K562 (cell line): ENCODE measurements around the gene SLC35A2. TPM values are rescaled to one million over a fixed set of nuclear protein-coding genes. Genes with fewer than 3 reads are reported as not detected.

ENCODE experiments used
- CBFA2T3 ChIP-seq: fragments of 450-650 bp; IDR thresholded peaks from 2 replicates; pipeline ENCODE4 v1.6.1; 2017
- CCNT2 ChIP-seq: IDR thresholded peaks from 2 replicates; pipeline ENCODE4 v1.6.1; 2011; ENCODE audit warnings: borderline replicate concordance, low read depth, mild to moderate bottlenecking, moderate library complexity, mixed read lengths, low read length; ENCODE audit not compliant: insufficient read length; ENCODE audit errors: extremely low read depth
- CTBP1 ChIP-seq: fragments of 450-650 bp; IDR thresholded peaks from 2 replicates; pipeline ENCODE4 v1.6.1; 2016; ENCODE audit warnings: borderline replicate concordance
- EP300 ChIP-seq: IDR thresholded peaks from 2 replicates; pipeline ENCODE4 v1.6.1; 2012; ENCODE audit warnings: low read length, improper control_type of control experiment
- FOXP1 ChIP-seq: sonication (generic); formaldehyde crosslinking; IDR thresholded peaks from 2 replicates; pipeline ENCODE4 v1.8.0; 2022; ENCODE audit warnings: mild to moderate bottlenecking, missing genetic modification reagents
- GABPA ChIP-seq: fragments of 200-800 bp; sonication (Bioruptor generic); conservative IDR thresholded peaks from 2 replicates; pipeline ENCODE4 v1.6.1; 2016; ENCODE audit warnings: low read depth, missing genetic modification characterization, missing compliant biosample characterization
- MEIS2 ChIP-seq: fragments of 450-650 bp; IDR thresholded peaks from 2 replicates; pipeline ENCODE4 v1.6.1; 2014; ENCODE audit warnings: mild to moderate bottlenecking; ENCODE audit not compliant: partially characterized antibody
- SMAD3 ChIP-seq: fragments of 450-650 bp; formaldehyde crosslinking; conservative IDR thresholded peaks from 2 replicates; pipeline ENCODE4 v1.4.0; 2020; ENCODE audit warnings: mild to moderate bottlenecking
- ZNF165 ChIP-seq: fragments of 250-450 bp; sonication (Bioruptor Pico); IDR thresholded peaks from 2 replicates; pipeline ENCODE4 v1.4.0; 2020; ENCODE audit warnings: borderline replicate concordance
- polyA plus RNA-seq, 8 experiments: library from polyadenylated mRNA; depleted of rRNA in 4 of 8; stranded (reverse) in 5 of 8; unstranded in 3 of 8; fragments of >200 nt; fragmentation: Nextera tagmentation in 2 of 8; fragmentation: Illumina TruSeq in 1 of 8; extraction: Ambion mirVana in 2 of 8; extraction: Trizol in 1 of 8; gene quantifications; 2 replicates each; pipeline versions ENCODE4 v1.2.1 to v1.2.3, GENCODE V29; 2011 to 2014; ENCODE audit warnings: inconsistent platforms in 1 of 8, missing spikeins in 1 of 8
- total RNA-seq, 7 experiments: library from RNA; depleted of rRNA in 6 of 7; stranded (reverse); fragments of >200 nt in 6 of 7; fragmentation: Illumina TruSeq in 2 of 7; extraction: Trizol in 2 of 7; gene quantifications; 2 replicates each; pipeline versions ENCODE4 v1.2.1 to v1.2.3, GENCODE V29; 2011 to 2021; ENCODE audit warnings: low replicate concordance in 1 of 7
- TF ChIP-seq, protein P1 (sequence below), 2 experiments: fragments of 450-650 bp; IDR thresholded peaks; 2 replicates each; pipeline ENCODE4 v1.6.1; 2016; ENCODE audit warnings: mild to moderate bottlenecking in 2 of 2, borderline replicate concordance in 1 of 2, low read depth in 1 of 2, moderate library complexity in 1 of 2
- TF ChIP-seq, protein P2 (sequence below): fragments of 450-650 bp; IDR thresholded peaks from 2 replicates; pipeline ENCODE4 v1.6.1; 2016

Gene SLC35A2
- total and polyA plus RNA-seq, 9 of the 15 experiments (the other 6 are each of a cell fraction or from before 2014, with no cell fraction given) = 3.3 to 38.9 (median 20.0) TPM

DNA sequence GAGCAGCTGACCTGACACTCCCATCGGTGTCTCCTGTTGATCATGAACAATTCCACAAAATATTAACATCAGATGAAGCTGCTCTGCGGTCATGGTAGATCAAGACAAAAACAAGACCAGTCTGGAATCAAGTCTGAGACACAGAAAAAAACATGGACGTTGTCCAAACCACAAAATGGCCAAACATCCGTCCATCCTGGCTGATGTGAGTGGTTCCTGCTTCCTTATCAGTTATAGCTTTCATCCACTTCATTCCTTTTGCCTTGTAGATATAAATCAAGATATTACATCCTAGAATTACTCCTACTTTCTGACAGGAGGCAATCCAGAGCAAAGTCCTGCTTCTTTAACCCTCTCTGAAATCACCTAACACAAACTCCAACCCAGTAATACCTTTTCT lies 47.2 kb downstream of the SLC35A2 start (continued):
- TF ChIP-seq CBFA2T3 (peak; percentile 59), MEIS2 (peak; percentile 86), CTBP1 (peak; percentile 71; the same call in 1 of the 2 replicates), ZNF165 (CRISPR knock-in tag) (no peak), GABPA (tag) (no peak), CCNT2 (peak; percentile 61), FOXP1 (CRISPR knock-in tag) (no peak), EP300 (peak; percentile 67; the same call in 1 of the 2 replicates), SMAD3 (CRISPR knock-in tag) (0 out of 2 replicates have a peak, but pooled peaks have one; percentile 47)
- TF ChIP-seq, protein P1, sequence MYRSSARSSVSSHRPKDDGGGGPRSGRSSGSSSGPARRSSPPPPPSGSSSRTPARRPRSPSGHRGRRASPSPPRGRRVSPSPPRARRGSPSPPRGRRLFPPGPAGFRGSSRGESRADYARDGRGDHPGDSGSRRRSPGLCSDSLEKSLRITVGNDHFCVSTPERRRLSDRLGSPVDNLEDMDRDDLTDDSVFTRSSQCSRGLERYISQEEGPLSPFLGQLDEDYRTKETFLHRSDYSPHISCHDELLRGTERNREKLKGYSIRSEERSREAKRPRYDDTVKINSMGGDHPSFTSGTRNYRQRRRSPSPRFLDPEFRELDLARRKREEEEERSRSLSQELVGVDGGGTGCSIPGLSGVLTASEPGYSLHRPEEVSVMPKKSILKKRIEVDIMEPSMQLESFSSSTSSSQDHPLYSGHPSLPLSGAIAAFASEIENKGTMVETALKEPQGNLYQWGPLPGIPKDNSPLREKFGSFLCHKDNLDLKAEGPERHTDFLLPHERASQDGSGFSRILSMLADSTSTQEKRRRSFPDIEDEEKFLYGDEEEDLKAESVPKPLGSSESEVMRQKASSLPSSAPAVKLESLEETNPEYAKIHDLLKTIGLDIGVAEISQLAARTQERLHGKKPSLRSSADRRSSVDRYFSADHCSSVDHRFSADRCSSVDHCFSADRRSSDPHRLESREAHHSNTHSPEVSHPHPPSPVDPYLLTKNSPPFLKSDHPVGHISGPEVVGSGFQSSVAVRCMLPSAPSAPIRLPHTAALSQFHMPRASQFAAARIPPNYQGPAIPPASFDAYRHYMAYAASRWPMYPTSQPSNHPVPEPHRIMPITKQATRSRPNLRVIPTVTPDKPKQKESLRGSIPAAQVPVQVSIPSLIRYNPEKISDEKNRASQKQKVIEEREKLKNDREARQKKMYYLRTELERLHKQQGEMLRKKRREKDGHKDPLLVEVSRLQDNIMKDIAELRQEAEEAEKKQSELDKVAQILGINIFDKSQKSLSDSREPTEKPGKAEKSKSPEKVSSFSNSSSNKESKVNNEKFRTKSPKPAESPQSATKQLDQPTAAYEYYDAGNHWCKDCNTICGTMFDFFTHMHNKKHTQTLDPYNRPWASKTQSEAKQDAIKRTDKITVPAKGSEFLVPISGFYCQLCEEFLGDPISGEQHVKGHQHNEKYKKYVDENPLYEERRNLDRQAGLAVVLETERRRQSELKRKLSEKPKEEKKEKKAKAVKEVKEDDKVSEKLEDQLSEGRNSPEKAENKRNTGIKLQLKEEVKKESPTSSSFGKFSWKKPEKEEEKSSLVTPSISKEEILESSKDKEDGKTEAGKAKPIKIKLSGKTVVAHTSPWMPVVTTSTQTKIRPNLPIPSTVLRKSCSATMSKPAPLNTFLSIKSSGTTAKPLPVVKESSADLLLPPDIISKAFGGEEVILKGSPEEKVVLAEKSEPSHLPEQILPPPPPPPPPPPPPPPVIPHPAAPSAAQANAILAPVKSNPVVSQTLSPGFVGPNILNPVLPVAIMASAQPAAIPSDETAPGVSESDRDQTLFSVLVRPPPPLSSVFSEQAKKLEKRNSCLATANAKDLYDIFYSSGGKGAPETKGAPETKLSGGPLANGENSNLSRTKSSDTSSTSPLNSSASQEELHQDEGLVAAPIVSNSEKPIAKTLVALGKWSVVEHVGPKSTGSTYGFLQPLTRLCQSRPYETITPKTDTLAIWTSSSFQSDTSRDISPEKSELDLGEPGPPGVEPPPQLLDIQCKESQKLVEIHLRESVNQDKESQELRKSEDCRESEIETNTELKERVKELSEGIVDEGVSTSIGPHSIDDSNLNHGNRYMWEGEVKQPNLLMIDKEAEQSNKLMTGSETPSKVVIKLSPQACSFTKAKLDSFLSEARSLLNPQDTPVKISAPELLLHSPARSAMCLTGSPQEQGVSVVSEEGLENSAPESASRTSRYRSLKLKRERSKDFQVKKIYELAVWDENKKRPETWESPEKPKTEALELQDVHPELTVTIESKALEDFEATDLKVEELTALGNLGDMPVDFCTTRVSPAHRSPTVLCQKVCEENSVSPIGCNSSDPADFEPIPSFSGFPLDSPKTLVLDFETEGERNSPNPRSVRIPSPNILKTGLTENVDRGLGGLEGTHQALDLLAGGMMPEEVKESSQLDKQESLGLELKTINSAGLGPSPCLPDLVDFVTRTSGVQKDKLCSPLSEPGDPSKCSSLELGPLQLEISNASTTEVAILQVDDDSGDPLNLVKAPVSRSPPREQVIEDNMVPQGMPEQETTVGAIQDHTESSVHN (IDR thresholded peaks at IDR 0.05; ENCODE audit: borderline replicate concordance in 1 of 2, low read depth in 1 of 2) = 0 out of 4 replicates have a peak, but pooled peaks of 1 of the 2 experiments have one; percentile 60
- TF ChIP-seq, protein P2, sequence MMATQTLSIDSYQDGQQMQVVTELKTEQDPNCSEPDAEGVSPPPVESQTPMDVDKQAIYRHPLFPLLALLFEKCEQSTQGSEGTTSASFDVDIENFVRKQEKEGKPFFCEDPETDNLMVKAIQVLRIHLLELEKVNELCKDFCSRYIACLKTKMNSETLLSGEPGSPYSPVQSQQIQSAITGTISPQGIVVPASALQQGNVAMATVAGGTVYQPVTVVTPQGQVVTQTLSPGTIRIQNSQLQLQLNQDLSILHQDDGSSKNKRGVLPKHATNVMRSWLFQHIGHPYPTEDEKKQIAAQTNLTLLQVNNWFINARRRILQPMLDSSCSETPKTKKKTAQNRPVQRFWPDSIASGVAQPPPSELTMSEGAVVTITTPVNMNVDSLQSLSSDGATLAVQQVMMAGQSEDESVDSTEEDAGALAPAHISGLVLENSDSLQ = peak; percentile 43; the same call in 1 of the 2 replicates
